ENCODE results near the gene GALNT17. TPM values are rescaled to one million over a fixed set of nuclear protein-coding genes. Genes with fewer than 3 reads are reported as not detected.

The GALNT17 gene
- total RNA-seq, 6 donors from 2014 or later = 5.3 to 26.2 (median 10.1) TPM

DNA sequence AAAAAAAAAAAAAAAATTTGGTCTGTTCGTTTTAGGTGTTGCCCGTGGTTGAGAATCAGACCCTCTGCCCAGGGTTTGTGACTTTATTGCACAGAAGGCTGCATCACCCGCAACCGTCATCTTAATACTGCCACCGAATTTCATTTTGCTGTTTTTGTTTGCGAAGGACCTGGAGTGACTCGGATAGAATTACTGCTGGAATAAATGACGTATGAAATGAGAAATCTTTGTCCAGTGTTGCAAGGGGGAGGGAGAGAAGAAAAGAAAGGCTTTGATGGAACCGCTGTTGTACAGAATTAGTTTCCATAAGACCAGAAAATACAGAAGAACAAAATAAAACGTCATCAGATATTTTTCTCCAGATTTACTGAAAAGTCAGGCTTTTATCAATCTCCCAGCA, 103.3 kb downstream of the GALNT17 start:
- Histone ChIP-seq H3K4me1 (peaks cover 0 to 3% (median 0%) of the 10 kb centered on the region in 4 donors), H3K4me3 (no peak overlapping the region), H3K27ac (no peak overlapping the region), H3K9me3 (peaks cover 0 to 13% (median 0%) of the 10 kb centered on the region in 4 donors), H3K27me3 (no peaks in the 10 kb centered on the region), H3K36me3 (no peaks in the 10 kb centered on the region)
- WGBS, 2 donors = 84 to 87% methylated on average over 10 of the region's 10 CpGs
- no peak for TF ChIP-seq EP300 (IDR thresholded peaks at IDR 0.05)
- TF ChIP-seq POLR2A (IDR thresholded peaks at IDR 0.05) = no peak
- no peak for TF ChIP-seq CTCF (IDR thresholded peaks at IDR 0.05)
- no peak for TF ChIP-seq POLR2AphosphoS5 (IDR thresholded peaks at IDR 0.05)
- no peak for ATAC-seq (ENCODE audit: low FRiP score in 2 of 2)
- DNase-seq = no peak

DNA sequence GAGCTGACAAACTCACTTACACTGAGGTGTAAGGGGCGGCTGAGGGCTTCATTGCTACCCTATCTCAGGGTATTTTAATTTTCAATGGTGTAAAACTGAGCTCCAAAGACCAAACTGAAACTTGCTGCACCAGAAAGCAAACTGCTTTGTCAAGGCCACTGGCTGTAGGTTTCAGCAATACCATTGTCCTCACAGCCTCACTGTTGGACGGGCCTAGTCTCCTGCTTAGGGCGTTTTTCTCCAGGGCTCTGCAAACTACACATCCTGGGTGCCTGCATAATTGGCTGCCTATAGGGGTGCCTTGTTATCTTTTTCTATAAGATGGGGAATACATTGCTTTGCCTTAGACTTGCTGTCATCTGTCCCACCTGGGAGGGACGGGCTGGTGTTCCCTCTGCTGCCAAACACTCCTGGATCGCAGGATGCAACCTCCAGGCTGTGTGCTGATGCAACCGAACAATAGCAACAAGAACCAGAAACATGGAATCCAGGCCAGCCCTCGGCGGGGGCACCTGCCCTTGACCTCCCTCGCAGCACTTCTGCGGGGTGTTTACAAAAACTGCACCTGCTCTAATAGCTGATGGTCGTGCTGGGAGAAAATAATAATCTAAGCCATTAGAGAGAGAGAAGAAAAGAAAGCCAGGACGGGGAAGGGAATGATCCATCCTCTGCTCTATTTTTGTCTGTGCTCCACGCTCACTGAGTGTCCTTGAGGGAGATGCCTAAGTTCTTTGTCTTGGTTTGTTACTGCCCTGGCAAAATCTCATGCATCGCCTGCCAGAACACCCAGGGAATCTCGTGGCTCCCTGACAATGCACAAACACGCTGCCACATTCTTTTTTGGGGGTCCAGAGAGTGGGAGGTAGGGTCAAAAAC, 104.5 kb downstream of the GALNT17 start:
- H3K36me3 ChIP-seq = no peaks in the 10 kb centered on the region
- no peak overlapping the region for H3K4me3 ChIP-seq
- ATAC-seq (ENCODE audit: low FRiP score in 2 of 2) = no peak
- H3K9me3 ChIP-seq = peaks cover 0 to 7% (median 0%) of the 10 kb centered on the region in 4 donors
- peaks cover 0 to 3% (median 0%) of the 10 kb centered on the region in 4 donors for H3K4me1 ChIP-seq
- WGBS, 2 donors = 56 to 65% methylated on average over 14 to 16 of the region's 16 CpGs
- DNase-seq = peak in 1 of 2 donors; percentile 24
- H3K27ac ChIP-seq = no peak overlapping the region
- TF ChIP-seq POLR2A (IDR thresholded peaks at IDR 0.05) (no peak), CTCF (IDR thresholded peaks at IDR 0.05) (no peak), EP300 (IDR thresholded peaks at IDR 0.05) (no peak), POLR2AphosphoS5 (IDR thresholded peaks at IDR 0.05) (no peak)
- no peaks in the 10 kb centered on the region for H3K27me3 ChIP-seq

GRCh38 chr7:71237945-71238344, 106.0 kb downstream of the GALNT17 start:
- Histone ChIP-seq H3K4me1 (peaks cover 0 to 3% (median 0%) of the 10 kb centered on the region in 4 donors), H3K36me3 (no peaks in the 10 kb centered on the region), H3K9me3 (no peaks in the 10 kb centered on the region), H3K27me3 (no peaks in the 10 kb centered on the region), H3K4me3 (no peak overlapping the region), H3K27ac (no peak overlapping the region)
- DNase-seq (no peak), ATAC-seq (ENCODE audit: low FRiP score in 2 of 2) (no peak)
- WGBS, 2 donors = 38 to 56% methylated on average over 2 of the region's 2 CpGs
- TF ChIP-seq POLR2AphosphoS5 (IDR thresholded peaks at IDR 0.05) (no peak), POLR2A (IDR thresholded peaks at IDR 0.05) (no peak), CTCF (IDR thresholded peaks at IDR 0.05) (no peak), EP300 (IDR thresholded peaks at IDR 0.05) (no peak)

- no peaks in the 10 kb centered on the region for H3K36me3 ChIP-seq
- no peaks in the 10 kb centered on the region for H3K9me3 ChIP-seq
- no peak overlapping the region for H3K4me3 ChIP-seq
- TF ChIP-seq CTCF (IDR thresholded peaks at IDR 0.05) (no peak), POLR2A (IDR thresholded peaks at IDR 0.05) (no peak), POLR2AphosphoS5 (IDR thresholded peaks at IDR 0.05) (no peak), EP300 (IDR thresholded peaks at IDR 0.05) (no peak)
- H3K4me1 ChIP-seq = peaks cover 0 to 3% (median 0%) of the 10 kb centered on the region in 4 donors
- H3K27me3 ChIP-seq = no peaks in the 10 kb centered on the region
- 77 to 85% methylated on average over 7 of the region's 7 CpGs for WGBS, 2 donors
- peak overlapping the region; percentile 0 to 53 (median 25) for H3K27ac ChIP-seq
- DNase-seq = no peak
- no peak for ATAC-seq (ENCODE audit: low FRiP score in 2 of 2)
Observed at GRCh38 chr7:71238581-71239295, 106.8 kb downstream of the GALNT17 start.

All from upper lobe of left lung (tissue), 6 donors.